Measurements from ENCODE around the gene MADD. TPM values are rescaled to one million over a fixed set of nuclear protein-coding genes. Genes with fewer than 3 reads are reported as not detected.

Gene MADD
- total RNA-seq, 4 donors from 2014 or later: 32.8 to 74.7 (median 35.3) TPM

- TF ChIP-seq CTCF (IDR thresholded peaks at IDR 0.05): no peak
- DNase-seq (ENCODE audit: low spot score) (no peak), ATAC-seq (ENCODE audit: low FRiP score) (no peak)
These were observed 47.3 kb downstream of the MADD start for GRCh38 chr11:47317064-47317828.

- ATAC-seq (ENCODE audit: low FRiP score): no peak
- no peak for TF ChIP-seq CTCF (IDR thresholded peaks at IDR 0.05)
- no peak for DNase-seq (ENCODE audit: low spot score)
These were observed 48.2 kb downstream of the MADD start for GRCh38 chr11:47318166-47318565.

GRCh38 chr11:47324520-47324919, 54.6 kb downstream of the MADD start:
- TF ChIP-seq CTCF (IDR thresholded peaks at IDR 0.05): no peak
- ATAC-seq (ENCODE audit: low FRiP score) (no peak), DNase-seq (ENCODE audit: low spot score) (no peak)

GRCh38 chr11:47325271-47326041, 55.5 kb downstream of the MADD start:
- ATAC-seq (ENCODE audit: low FRiP score) (no peak), DNase-seq (ENCODE audit: low spot score) (no peak)
- no peak for TF ChIP-seq CTCF (IDR thresholded peaks at IDR 0.05)

GRCh38 chr11:47326198-47326597, 56.3 kb downstream of the MADD start:
- DNase-seq (ENCODE audit: low spot score): no peak
- no peak for TF ChIP-seq CTCF (IDR thresholded peaks at IDR 0.05)
- no peak for ATAC-seq (ENCODE audit: low FRiP score)

- no peak for TF ChIP-seq CTCF (IDR thresholded peaks at IDR 0.05)
- ATAC-seq (ENCODE audit: low FRiP score) (no peak), DNase-seq (ENCODE audit: low spot score) (no peak)
These were observed 57.1 kb downstream of the MADD start for GRCh38 chr11:47327025-47327424.
